ENCODE data around the gene PRR20E.
"Not testable (repeated sequence)": the region's sequence is repeated elsewhere in the genome, so short reads cannot be mapped to it uniquely, and the experiment has no call there.

PRR20E gene

DNA sequence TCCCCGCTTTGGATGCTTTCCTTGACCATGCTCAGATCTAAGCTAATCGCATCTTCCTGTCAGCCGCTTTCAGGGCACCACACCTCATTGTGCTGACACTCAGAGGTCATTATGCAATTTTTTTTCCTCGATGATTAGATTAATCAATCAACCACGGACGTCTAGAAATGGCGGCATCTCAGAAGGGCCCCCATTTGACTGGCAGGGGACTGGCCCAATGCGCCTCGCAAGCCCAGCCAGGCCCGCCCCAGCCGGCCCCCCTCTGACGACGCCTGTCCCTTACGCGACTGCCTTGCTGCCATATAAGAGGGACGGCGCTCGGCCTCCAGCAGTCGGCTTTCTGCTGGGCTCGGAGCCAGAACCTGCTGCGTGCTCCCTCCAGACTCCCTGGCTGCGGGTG is at the start of gene PRR20E:
Gene PRR20E (plus strand): TSS at position 301 of the 400 bp plus-strand sequence. CDS start 387 bp downstream, outside the sequence.
- not testable (repeated sequence) for DNase-seq (ENCODE audit: low read depth in 4 of 4, low spot score in 1 of 4)

DNA sequence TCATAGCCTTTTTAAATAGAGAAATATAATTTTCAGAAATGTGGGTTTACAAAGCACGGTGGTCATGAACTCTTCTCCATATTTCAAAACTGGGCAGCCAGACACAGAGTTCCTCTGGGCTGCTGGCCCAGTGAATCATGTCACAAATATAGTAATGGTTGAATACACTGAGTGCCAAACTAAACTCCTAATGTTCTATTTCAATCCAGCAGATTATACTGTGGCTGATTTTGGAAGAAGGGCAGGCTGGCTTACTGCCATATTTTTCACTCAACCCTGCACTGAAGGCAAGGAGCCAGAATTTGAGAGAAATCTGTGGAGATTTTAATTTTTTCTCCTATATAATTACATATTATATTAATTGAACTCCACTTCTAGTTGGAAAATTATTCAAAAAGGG is 43.3 kb upstream of the PRR20E start:
- no peak for DNase-seq (ENCODE audit: low read depth in 4 of 4, low spot score in 1 of 4)

DNA sequence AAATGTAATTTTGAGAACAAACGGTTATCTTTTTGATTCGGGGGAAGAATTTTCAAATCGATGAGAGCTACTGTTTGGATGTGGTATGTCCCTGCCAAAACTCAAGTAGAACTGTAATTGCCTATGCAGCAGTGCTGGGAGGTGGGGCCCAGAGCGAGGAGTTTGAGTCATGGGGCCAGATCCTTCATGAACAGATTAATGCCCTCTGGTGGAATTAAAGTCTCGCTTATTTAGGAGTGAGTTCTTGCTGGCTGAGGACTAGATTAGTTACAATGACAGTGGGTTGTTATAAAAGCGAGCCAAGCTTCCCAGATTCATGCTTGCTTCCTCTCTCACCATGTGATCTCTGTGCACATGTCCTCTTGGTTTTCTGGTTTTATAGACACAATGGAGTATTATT is 38.1 kb upstream of the PRR20E start:
- DNase-seq (ENCODE audit: low read depth in 4 of 4, low spot score in 1 of 4): no peak

DNA sequence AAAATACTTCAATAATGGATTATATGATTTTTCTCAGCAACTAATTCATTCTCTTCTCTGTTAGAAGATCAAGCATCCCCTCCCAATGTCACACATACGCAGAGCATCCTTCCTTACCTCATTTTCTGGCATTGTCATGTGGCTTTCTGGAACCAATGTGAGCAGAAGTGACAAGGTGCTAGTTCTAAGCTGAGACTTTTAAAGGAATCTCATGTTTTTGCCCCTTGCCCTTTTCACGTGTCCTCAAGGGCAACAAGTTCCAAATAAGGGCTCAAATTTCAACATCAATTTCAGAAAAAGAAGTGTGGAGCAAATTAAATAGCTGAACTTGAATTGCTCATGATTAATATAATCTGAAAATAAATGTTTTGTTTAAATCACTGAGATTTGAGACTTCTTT is 30.9 kb upstream of the PRR20E start:
- no peak for DNase-seq (ENCODE audit: low read depth in 4 of 4, low spot score in 1 of 4)

DNA sequence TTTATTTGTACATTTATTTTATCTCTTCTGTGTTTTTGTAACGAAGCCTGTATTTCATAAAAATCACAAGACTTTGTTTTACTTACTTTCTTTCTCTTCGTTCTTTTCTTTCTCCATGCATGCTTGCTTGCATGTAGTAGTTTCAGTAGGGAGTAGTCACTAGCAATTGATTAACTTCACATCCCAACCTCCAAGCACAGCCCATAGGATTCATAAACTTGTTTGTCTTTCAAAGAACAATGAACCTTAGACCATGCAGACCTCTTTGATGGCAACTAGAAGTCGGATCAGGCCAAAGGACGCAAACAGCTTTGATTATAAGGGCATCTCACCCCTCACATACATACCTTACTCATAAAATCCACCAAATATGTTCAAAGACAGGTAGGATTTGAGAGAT is 29.4 kb upstream of the PRR20E start:
- no peak for DNase-seq (ENCODE audit: low read depth in 4 of 4, low spot score in 1 of 4)

DNA sequence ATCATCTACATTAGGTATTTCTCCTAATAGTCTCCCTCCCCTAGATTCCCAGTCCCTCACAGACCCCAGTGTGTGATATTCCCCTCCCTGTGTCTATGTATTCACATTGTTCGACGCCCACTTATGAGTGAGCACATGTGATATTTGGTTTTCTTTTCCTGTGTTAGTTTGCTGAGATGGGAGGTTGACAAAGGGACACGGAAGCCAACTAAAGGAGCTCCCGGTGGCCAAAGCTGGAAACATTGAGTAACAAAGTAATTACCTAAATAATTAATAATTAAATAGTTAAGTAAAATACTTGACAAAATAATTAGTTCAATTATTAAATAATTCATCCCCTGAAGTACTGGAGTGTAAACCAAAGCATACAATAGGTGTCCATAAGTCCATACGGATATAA is 28.0 kb upstream of the PRR20E start:
- no peak for DNase-seq (ENCODE audit: low read depth in 4 of 4, low spot score in 1 of 4)

- DNase-seq (ENCODE audit: low read depth in 4 of 4, low spot score in 1 of 4): not testable (repeated sequence)
Measured at GRCh38 chr13:57139781-57140180, 27.2 kb upstream of the PRR20E start.

DNA sequence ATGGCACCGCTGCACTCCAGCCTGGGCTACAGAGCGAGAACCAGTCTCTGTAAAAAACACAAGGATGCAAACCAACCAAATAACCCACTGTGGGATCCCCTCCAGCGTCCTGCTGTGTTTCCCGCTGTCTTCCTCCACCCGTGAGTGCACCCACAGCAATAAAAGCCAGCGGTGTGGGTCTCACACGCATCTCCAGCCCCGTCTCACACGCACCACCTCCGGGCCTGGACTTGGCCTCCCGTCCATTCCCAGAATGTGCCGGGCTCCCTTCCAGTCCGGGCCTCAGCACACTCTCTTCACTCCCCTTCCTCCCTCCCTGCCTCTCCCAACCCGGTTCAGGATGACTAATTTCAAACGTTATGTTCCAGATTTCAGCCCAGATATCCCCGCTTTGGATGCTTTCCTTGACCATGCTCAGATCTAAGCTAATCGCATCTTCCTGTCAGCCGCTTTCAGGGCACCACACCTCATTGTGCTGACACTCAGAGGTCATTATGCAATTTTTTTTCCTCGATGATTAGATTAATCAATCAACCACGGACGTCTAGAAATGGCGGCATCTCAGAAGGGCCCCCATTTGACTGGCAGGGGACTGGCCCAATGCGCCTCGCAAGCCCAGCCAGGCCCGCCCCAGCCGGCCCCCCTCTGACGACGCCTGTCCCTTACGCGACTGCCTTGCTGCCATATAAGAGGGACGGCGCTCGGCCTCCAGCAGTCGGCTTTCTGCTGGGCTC is 26.6 kb upstream of the PRR20E start, which contains the start of gene PRR20A:
Gene PRR20A (plus strand): TSS at position 684 of the 734 bp plus-strand sequence. CDS start 387 bp downstream, outside the sequence.
- not testable (repeated sequence) for DNase-seq (ENCODE audit: low read depth in 4 of 4, low spot score in 1 of 4)

DNA sequence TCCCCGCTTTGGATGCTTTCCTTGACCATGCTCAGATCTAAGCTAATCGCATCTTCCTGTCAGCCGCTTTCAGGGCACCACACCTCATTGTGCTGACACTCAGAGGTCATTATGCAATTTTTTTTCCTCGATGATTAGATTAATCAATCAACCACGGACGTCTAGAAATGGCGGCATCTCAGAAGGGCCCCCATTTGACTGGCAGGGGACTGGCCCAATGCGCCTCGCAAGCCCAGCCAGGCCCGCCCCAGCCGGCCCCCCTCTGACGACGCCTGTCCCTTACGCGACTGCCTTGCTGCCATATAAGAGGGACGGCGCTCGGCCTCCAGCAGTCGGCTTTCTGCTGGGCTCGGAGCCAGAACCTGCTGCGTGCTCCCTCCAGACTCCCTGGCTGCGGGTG is 19.8 kb upstream of the PRR20E start, which contains the start of gene PRR20B:
Gene PRR20B (plus strand): TSS at position 301 of the 400 bp plus-strand sequence. CDS start 387 bp downstream, outside the sequence.
- not testable (repeated sequence) for DNase-seq (ENCODE audit: low read depth in 4 of 4, low spot score in 1 of 4)

DNA sequence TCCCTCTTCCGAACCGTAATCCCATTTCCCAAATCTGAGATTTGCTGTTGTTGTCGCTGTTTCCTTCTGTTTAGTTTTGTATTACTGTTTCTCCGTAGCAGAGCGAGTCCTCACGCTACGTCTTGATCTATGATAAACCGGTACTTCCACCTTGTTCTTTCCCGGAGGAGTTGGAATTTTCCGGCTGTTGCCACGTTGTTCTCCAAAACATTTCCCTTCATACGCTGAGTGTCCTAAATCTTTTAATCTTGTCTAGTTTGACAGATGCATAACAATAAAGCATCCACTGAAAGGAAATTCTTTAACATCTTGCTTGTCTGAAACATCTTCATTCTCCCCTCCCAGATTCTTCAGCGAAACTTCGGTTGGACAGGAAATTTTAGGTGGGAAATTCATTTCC is 18.9 kb upstream of the PRR20E start:
- not testable (repeated sequence) for DNase-seq (ENCODE audit: low read depth in 4 of 4, low spot score in 1 of 4)

GRCh38 chr13:57153761-57154160 is 13.2 kb upstream of the PRR20E start, which contains the start of gene PRR20C:
Gene PRR20C, plus strand, starts transcription at chr13:57154061. Its CDS starts 387 bp downstream, at chr13:57154448.
- DNase-seq (ENCODE audit: low read depth in 4 of 4, low spot score in 1 of 4): not testable (repeated sequence)

DNA sequence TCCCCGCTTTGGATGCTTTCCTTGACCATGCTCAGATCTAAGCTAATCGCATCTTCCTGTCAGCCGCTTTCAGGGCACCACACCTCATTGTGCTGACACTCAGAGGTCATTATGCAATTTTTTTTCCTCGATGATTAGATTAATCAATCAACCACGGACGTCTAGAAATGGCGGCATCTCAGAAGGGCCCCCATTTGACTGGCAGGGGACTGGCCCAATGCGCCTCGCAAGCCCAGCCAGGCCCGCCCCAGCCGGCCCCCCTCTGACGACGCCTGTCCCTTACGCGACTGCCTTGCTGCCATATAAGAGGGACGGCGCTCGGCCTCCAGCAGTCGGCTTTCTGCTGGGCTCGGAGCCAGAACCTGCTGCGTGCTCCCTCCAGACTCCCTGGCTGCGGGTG is 6.7 kb upstream of the PRR20E start, which contains the start of gene PRR20D:
Gene PRR20D (plus strand): TSS at position 301 of the 400 bp plus-strand sequence. CDS start 387 bp downstream, outside the sequence.
- not testable (repeated sequence) for DNase-seq (ENCODE audit: low read depth in 4 of 4, low spot score in 1 of 4)

GRCh38 chr13:57191667-57192066 is 24.7 kb downstream of the PRR20E start:
- no peak for DNase-seq (ENCODE audit: low read depth in 4 of 4, low spot score in 1 of 4)

GRCh38 chr13:57212989-57213388 is 46.0 kb downstream of the PRR20E start:
- DNase-seq (ENCODE audit: low read depth in 4 of 4, low spot score in 1 of 4): no peak

Data from stimulated activated CD4-positive, alpha-beta T cell treated with anti-CD3 and anti-CD28 coated beads, Interleukin-1b, Interleukin-23, amount 100 ng/mL, for 24 hours (primary cell).